Measurements from ENCODE around the gene GRIA3. TPM values are rescaled to one million over a fixed set of nuclear protein-coding genes. Genes with fewer than 3 reads are reported as not detected.

The GRIA3 gene
- total RNA-seq, 1 experiment from 2014 or later, result not detected

DNA sequence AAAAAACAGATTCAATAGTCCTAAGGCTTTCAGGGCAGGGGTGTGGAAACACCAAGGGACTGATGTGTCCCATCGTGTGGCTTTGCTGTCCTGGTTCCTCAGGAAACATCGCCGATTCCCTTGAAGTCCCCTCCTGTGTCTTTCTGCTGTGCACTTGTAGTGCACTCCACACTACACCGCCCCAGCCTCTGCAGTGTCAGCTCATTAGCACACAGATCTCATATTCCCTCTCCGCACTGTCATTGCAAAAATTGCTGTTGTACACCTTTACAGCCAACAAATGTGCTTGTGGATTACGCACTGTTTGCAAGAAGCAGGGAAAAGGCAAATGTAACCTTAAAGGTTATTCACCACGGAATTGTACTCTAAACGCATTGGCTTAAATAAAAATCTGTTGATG, 5.3 kb downstream of the GRIA3 start:
- Mint-ChIP-seq H3K4me3 (ENCODE audit: unreplicated experiment) (no peak overlapping the region), H3K4me1 (ENCODE audit: insufficient read depth, unreplicated experiment) (no peaks in the 10 kb centered on the region), H3K27ac (ENCODE audit: low read depth, unreplicated experiment) (no peak overlapping the region), H3K36me3 (ENCODE audit: insufficient read depth, unreplicated experiment) (no peaks in the 10 kb centered on the region), H3K9me3 (ENCODE audit: unreplicated experiment) (peaks cover 1% of the 10 kb centered on the region), H3K27me3 (ENCODE audit: insufficient read depth, unreplicated experiment) (no peaks in the 10 kb centered on the region)
- intact Hi-C loops (cut with micrococcal nuclease), result no loop called here
- TF ChIP-seq, protein P1, sequence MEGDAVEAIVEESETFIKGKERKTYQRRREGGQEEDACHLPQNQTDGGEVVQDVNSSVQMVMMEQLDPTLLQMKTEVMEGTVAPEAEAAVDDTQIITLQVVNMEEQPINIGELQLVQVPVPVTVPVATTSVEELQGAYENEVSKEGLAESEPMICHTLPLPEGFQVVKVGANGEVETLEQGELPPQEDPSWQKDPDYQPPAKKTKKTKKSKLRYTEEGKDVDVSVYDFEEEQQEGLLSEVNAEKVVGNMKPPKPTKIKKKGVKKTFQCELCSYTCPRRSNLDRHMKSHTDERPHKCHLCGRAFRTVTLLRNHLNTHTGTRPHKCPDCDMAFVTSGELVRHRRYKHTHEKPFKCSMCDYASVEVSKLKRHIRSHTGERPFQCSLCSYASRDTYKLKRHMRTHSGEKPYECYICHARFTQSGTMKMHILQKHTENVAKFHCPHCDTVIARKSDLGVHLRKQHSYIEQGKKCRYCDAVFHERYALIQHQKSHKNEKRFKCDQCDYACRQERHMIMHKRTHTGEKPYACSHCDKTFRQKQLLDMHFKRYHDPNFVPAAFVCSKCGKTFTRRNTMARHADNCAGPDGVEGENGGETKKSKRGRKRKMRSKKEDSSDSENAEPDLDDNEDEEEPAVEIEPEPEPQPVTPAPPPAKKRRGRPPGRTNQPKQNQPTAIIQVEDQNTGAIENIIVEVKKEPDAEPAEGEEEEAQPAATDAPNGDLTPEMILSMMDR (IDR thresholded peaks at IDR 0.05; ENCODE audit: unreplicated experiment), result no peak
- ChIA-PET POLR2A (no interaction called here), CTCF (interaction anchor here (0.5 kb wide), 2 partner anchors 533 to 1336 kb away, joined by 3 read pairs; no protein-coding TSS in a partner anchor)
- DNase-seq (ENCODE audit: unreplicated experiment), result no peak
- BruUV-seq (replicated peaks), result no TSS peak

GRCh38 chrX:123190096-123190495, 6.0 kb downstream of the GRIA3 start:
- intact Hi-C loops (cut with micrococcal nuclease), result no loop called here
- BruUV-seq (replicated peaks), result no TSS peak
- no peak overlapping the region for H3K27ac Mint-ChIP-seq (ENCODE audit: low read depth, unreplicated experiment)
- no peaks in the 10 kb centered on the region for H3K27me3 Mint-ChIP-seq (ENCODE audit: insufficient read depth, unreplicated experiment)
- DNase-seq (ENCODE audit: unreplicated experiment), result no peak
- no peak overlapping the region for H3K4me3 Mint-ChIP-seq (ENCODE audit: unreplicated experiment)
- TF ChIP-seq, protein P1 (IDR thresholded peaks at IDR 0.05; ENCODE audit: unreplicated experiment), result no peak
- ChIA-PET POLR2A (interaction anchor here (0.6 kb wide), 1 partner anchor 167 kb away, joined by 3 read pairs; no protein-coding TSS in a partner anchor), CTCF (no interaction called here)
- H3K36me3 Mint-ChIP-seq (ENCODE audit: insufficient read depth, unreplicated experiment), result no peaks in the 10 kb centered on the region
- H3K4me1 Mint-ChIP-seq (ENCODE audit: insufficient read depth, unreplicated experiment), result no peaks in the 10 kb centered on the region
- H3K9me3 Mint-ChIP-seq (ENCODE audit: unreplicated experiment), result no peaks in the 10 kb centered on the region

DNA sequence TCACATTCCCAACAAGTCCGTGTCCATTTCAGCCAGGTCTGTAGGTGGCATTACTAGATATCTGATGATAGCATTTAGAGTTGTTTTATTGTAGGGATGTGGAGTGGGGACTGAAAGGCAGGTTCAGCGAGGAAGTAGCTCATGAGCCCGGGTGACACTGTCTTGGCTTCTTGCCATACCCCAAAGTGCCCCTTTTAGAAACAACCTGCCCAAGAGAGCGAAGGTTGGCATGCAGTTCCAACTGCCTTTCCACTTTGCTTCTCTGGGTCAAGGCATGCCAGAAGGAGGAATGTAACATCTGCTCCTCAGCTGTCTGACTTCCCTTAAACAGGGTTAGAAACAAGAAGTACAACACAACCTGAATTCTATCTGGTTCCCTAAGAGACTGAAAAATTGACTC, 9.0 kb downstream of the GRIA3 start:
- Mint-ChIP-seq H3K27me3 (ENCODE audit: insufficient read depth, unreplicated experiment) (no peaks in the 10 kb centered on the region), H3K36me3 (ENCODE audit: insufficient read depth, unreplicated experiment) (no peaks in the 10 kb centered on the region), H3K4me3 (ENCODE audit: unreplicated experiment) (no peak overlapping the region), H3K9me3 (ENCODE audit: unreplicated experiment) (no peaks in the 10 kb centered on the region), H3K27ac (ENCODE audit: low read depth, unreplicated experiment) (no peak overlapping the region), H3K4me1 (ENCODE audit: insufficient read depth, unreplicated experiment) (no peaks in the 10 kb centered on the region)
- ChIA-PET POLR2A (no interaction called here), CTCF (no interaction called here)
- TF ChIP-seq, protein P1 (IDR thresholded peaks at IDR 0.05; ENCODE audit: unreplicated experiment), result no peak
- intact Hi-C loops (cut with micrococcal nuclease), result no loop called here
- BruUV-seq (replicated peaks), result no TSS peak
- no peak for DNase-seq (ENCODE audit: unreplicated experiment)

DNA sequence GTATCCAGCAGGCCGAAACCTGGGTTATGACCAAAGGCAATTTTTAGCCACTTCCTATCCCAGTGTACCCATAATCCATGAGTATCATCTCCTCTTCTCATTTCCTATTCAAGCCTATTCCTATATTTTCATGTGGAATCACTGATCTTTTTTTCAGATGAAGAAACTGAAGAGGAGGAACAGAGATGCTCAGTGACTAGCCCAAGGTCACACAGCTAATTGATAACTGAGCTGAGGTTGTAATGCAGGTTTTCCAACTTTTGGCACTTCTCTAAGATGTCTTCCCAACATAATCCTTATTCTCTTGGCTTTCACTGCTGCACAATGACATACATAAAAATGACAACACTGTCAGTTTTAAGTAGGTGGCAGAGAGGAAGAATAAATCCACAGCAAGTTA, 15.3 kb downstream of the GRIA3 start:
- Mint-ChIP-seq H3K9me3 (ENCODE audit: unreplicated experiment) (no peaks in the 10 kb centered on the region), H3K27me3 (ENCODE audit: insufficient read depth, unreplicated experiment) (no peaks in the 10 kb centered on the region), H3K4me3 (ENCODE audit: unreplicated experiment) (no peak overlapping the region), H3K36me3 (ENCODE audit: insufficient read depth, unreplicated experiment) (peaks cover 4% of the 10 kb centered on the region), H3K4me1 (ENCODE audit: insufficient read depth, unreplicated experiment) (no peaks in the 10 kb centered on the region), H3K27ac (ENCODE audit: low read depth, unreplicated experiment) (no peak overlapping the region)
- POLR2A ChIA-PET, result no interaction called here
- TF ChIP-seq, protein P1 (IDR thresholded peaks at IDR 0.05; ENCODE audit: unreplicated experiment), result no peak
- CTCF ChIA-PET, result no interaction called here
- intact Hi-C loops (cut with micrococcal nuclease), result no loop called here
- no peak for DNase-seq (ENCODE audit: unreplicated experiment)
- BruUV-seq (replicated peaks), result no TSS peak
